C4-2B (cell line): ENCODE results near the gene GABRB3.

Source experiments
- H3K27ac ChIP-seq: fragments of 450-650 bp; 2 replicates; pipeline ENCODE4 v1.5.1; 2017
- CTCF ChIP-seq: fragments of 450-650 bp; conservative IDR thresholded peaks from 2 replicates; pipeline ENCODE4 v1.5.1; 2017; ENCODE audit warnings: mild to moderate bottlenecking
- ZFX ChIP-seq: fragments of 450-650 bp; IDR thresholded peaks from 2 replicates; pipeline ENCODE4 v1.6.1; 2017

Gene GABRB3

DNA sequence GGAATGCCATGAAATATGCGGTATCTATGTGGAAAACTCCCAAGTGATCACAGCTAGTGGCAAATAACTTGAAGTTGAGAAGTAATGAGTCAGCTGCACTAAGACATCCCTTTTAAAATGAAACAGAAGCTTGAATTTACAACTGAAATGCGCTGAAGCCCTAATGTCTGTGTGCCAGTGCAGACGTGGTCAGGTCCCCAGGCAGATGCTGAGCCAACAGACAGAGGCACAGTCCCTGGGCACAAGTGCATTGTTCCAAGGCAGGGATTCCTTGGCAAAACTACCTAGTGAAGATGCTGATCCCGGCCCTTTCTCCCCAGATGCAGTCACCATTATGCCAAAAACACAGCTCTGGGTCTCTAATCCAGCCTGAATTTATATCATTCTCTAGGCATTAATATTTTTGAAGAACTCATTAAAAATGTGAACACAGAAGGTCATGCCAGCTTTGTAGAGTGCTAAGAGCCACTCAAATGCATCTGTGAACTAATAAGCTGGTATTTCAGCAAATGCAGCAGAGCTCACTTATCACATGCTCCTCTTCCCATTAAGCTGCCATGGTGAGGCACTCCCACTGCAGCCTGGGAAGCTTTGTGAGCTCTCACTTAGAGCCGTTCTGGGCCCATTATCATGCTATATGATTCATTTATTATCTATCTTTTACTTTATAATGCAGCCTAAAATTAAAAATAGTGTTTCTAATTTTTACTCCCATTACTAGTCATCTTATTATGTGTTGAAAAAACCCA lies 200.1 kb downstream of the GABRB3 start:
- no peak for TF ChIP-seq ZFX
- TF ChIP-seq CTCF: no peak
- H3K27ac ChIP-seq: no peak overlapping the region

GRCh38 chr15:26571346-26571745 lies 201.5 kb downstream of the GABRB3 start:
- TF ChIP-seq ZFX (no peak), CTCF (no peak)
- H3K27ac ChIP-seq: no peak overlapping the region

- TF ChIP-seq ZFX (no peak), CTCF (no peak)
- H3K27ac ChIP-seq: no peak overlapping the region
These were observed 207.3 kb downstream of the GABRB3 start for GRCh38 chr15:26565542-26565941.

DNA sequence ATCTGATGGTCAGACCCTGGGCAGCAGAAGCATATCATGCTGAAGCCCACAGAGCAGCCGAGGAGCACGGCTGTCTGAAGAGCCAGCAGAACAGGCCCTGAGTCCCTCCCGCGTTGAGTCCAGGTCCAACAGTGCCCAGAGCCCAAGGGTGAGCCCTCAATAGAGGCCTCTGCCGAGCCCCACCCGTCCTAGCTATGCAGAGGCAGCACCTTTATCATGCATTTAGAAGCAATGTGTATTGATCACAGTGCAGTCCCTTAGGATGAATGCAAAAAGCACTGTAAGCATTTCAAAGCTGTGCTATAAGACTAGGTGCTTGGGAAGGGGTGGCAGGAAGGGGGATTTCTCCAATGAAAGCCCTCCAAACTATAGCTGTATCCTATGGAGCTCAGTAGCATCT lies 208.5 kb downstream of the GABRB3 start:
- TF ChIP-seq CTCF (no peak), ZFX (no peak)
- H3K27ac ChIP-seq: no peak overlapping the region

GRCh38 chr15:26562336-26562735 lies 210.5 kb downstream of the GABRB3 start:
- TF ChIP-seq ZFX: no peak
- TF ChIP-seq CTCF: no peak
- no peak overlapping the region for H3K27ac ChIP-seq

DNA sequence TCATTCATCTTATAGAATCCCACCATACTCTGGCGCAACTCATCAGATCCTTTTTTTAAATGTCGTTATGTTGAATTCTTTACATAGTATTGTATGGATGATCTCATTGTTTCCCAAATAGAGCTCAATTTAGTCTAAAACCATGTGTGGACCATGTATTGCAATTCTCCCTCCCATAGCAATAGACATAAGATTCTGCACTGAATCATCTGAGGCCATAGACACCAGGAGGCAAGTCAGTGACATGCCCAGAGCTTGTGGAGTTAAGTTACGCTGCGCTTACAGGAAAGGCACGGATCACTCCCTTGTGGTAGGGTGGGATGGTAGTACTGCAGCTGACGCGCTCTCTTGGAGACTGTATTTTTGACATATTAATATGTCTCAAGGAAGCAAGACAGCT lies 211.0 kb downstream of the GABRB3 start:
- no peak overlapping the region for H3K27ac ChIP-seq
- no peak for TF ChIP-seq CTCF
- TF ChIP-seq ZFX: no peak

GRCh38 chr15:26561130-26561529 lies 211.7 kb downstream of the GABRB3 start:
- H3K27ac ChIP-seq: no peak overlapping the region
- TF ChIP-seq CTCF (no peak), ZFX (no peak)
